ENCODE measurements around the gene LDAH.

LDAH gene

DNA sequence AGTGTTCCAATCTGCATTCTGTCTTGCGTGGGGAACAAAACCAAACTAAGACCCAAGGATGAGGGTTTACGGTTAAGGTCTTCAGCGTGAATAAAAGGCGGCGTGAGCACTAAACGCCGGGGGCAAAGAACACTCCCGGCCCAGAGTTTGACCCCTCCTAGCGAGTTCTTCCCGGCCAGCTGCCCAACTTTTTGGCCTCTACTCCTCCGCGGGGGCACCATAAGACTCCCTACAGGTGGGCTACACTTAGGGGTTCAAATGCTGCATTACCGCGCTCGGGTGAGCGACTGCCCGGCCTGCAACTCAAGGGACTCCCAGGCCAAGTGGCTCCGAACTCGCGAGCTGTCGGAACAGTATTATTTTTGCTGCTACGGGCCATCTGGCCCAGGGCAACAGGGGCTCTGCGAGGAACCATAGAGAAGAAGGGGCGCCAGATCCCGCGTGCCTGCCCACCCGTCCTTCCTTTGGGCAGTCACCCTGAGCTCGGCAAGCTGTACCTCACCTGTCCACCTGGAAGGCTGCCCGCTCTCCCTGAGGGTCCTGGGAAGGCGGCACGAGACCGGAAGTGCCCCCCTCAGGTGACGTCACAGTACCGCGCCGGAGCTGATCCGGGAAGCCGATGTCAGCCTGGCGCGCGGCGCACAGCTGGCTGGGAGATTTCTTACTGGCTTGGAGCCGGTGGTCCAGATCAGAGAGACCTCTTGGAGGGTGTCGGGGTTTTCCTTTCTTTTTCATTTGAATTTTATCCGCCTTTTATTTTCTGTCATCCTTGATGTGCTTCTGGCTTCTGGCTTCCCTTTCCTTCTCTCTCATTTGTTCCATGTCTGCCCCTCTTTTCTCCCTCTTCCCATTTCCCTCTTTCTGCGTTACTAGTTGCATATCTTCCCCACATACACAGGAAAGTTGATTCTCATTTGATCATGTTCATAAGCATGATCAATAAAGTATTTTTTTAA, at the start of gene LDAH:
Gene LDAH, minus strand, starts transcription at position 567 of the 956 bp plus-strand sequence. CDS start 21,638 bp downstream, outside the sequence.
- peak within 1 kb of the TSS; percentile 66 to 95 for H3K4me3 ChIP-seq

DNA sequence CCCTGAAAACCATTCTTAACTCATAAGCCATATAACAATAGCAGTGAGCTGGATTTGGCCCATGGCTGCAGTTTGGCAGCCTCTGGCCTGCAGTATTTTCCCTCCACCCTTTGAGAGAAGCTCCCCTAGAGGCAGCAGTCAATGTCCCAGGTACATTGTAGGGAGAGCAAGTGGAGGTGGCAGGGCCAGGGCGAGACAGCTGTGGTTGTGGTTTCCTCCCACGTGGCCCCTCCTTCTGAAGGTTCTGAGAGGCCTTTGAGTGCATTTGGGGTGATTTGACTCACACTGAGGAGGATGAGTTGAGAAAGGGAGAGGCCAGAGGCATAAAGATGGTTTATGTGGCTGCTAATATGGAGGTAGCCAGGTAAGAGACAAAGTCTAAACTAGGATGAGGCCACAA, 45.5 kb upstream of the LDAH start:
- Histone ChIP-seq H3K4me3 (no peak overlapping the region), H3K27ac (no peak overlapping the region), H3K36me3 (no peaks in the 10 kb centered on the region), H3K27me3 (no peaks in the 10 kb centered on the region), H3K9me3 (no peaks in the 10 kb centered on the region), H3K4me1 (no peaks in the 10 kb centered on the region)
- TF ChIP-seq, protein P1, sequence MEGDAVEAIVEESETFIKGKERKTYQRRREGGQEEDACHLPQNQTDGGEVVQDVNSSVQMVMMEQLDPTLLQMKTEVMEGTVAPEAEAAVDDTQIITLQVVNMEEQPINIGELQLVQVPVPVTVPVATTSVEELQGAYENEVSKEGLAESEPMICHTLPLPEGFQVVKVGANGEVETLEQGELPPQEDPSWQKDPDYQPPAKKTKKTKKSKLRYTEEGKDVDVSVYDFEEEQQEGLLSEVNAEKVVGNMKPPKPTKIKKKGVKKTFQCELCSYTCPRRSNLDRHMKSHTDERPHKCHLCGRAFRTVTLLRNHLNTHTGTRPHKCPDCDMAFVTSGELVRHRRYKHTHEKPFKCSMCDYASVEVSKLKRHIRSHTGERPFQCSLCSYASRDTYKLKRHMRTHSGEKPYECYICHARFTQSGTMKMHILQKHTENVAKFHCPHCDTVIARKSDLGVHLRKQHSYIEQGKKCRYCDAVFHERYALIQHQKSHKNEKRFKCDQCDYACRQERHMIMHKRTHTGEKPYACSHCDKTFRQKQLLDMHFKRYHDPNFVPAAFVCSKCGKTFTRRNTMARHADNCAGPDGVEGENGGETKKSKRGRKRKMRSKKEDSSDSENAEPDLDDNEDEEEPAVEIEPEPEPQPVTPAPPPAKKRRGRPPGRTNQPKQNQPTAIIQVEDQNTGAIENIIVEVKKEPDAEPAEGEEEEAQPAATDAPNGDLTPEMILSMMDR (IDR thresholded peaks at IDR 0.05) = no peak
- intact Hi-C loops (cut with DNase I; ENCODE audit: low total_unique reads) = no loop called here
- DNase-seq = no peak

More for the DNA sequence above, at the start of gene LDAH:
- no peaks in the 10 kb centered on the region for H3K36me3 ChIP-seq
- TF ChIP-seq, protein P1 (IDR thresholded peaks at IDR 0.05) = no peak
- H3K9me3 ChIP-seq = no peaks in the 10 kb centered on the region
- H3K27ac ChIP-seq = peak within 1 kb of the TSS; percentile 86 to 96
- H3K27me3 ChIP-seq = no peaks in the 10 kb centered on the region
- intact Hi-C loops (cut with DNase I; ENCODE audit: low total_unique reads) = loop anchor here (5.0 kb wide), 1 partner anchor 161 kb away; no protein-coding TSS in a partner anchor
- H3K4me1 ChIP-seq = no peaks in the 10 kb centered on the region
- peak; percentile 83 to 94 for DNase-seq

DNA sequence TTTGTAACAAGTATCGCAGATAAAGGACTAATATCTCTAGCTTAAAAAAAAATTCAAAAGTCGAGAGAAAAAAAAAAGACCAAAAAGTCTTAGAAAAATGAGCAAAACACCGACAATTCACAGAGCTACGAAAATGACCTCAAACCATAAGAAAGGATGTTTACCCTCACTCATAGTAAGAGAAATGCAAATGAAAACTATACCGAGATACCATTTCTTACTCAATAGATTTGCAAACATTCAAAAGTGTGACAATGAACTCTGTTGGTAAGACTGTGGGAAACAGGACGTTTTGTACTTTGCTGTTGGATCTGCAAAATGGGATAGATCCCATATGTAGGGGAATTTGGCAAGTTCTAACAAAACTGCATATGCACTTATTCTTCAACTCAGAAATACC, 39.9 kb upstream of the LDAH start:
- Histone ChIP-seq H3K27me3 (no peaks in the 10 kb centered on the region), H3K4me3 (no peak overlapping the region), H3K27ac (no peak overlapping the region), H3K36me3 (no peaks in the 10 kb centered on the region), H3K9me3 (no peaks in the 10 kb centered on the region), H3K4me1 (no peaks in the 10 kb centered on the region)
- no peak for DNase-seq
- intact Hi-C loops (cut with DNase I; ENCODE audit: low total_unique reads) = no loop called here
- TF ChIP-seq, protein P1 (IDR thresholded peaks at IDR 0.05) = no peak

DNA sequence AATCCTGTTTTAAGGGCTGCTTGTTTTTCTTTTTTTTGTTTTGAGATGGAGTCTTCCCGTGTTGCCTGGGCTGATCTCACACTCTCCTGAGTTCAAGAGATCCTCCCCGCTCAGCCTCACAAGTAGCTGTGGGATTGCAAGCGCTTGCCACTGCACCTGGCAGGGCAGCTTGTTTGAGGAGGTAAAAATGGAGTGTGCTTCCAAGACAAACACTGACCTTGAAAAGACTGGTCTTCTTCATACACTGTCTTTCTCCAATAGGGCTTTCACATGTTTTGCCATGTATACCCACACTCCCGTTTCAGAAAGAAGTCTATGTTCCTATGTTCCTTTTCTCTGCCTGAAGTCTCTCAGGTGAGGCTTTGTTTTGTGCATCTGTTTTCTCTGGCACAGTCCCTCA, 32.6 kb upstream of the LDAH start:
- no peaks in the 10 kb centered on the region for H3K9me3 ChIP-seq
- H3K27me3 ChIP-seq = no peaks in the 10 kb centered on the region
- no peaks in the 10 kb centered on the region for H3K4me1 ChIP-seq
- intact Hi-C loops (cut with DNase I; ENCODE audit: low total_unique reads) = no loop called here
- no peak for DNase-seq
- H3K4me3 ChIP-seq = no peak overlapping the region
- no peaks in the 10 kb centered on the region for H3K36me3 ChIP-seq
- H3K27ac ChIP-seq = no peak overlapping the region
- TF ChIP-seq, protein P1 (IDR thresholded peaks at IDR 0.05) = no peak

GRCh38 chr2:20852670-20853069, 29.8 kb upstream of the LDAH start:
- Histone ChIP-seq H3K27me3 (no peaks in the 10 kb centered on the region), H3K36me3 (no peaks in the 10 kb centered on the region), H3K27ac (no peak overlapping the region), H3K9me3 (no peaks in the 10 kb centered on the region), H3K4me1 (no peaks in the 10 kb centered on the region), H3K4me3 (no peak overlapping the region)
- TF ChIP-seq, protein P1 (IDR thresholded peaks at IDR 0.05) = no peak
- DNase-seq = no peak
- intact Hi-C loops (cut with DNase I; ENCODE audit: low total_unique reads) = no loop called here
